HCT116 (cell line): ENCODE data around the gene OPCML.

Experiments used
- CTCF ChIP-seq, 3 experiments: fragments of 200-600 bp in 1 of 3; sonication (generic) in 1 of 3; IDR thresholded peaks in 2 of 3; conservative IDR thresholded peaks in 1 of 3; 2 replicates each; pipeline ENCODE4 v1.5.1; 2012 to 2017; ENCODE audit warnings: low read depth in 2 of 3, low read length in 2 of 3, antibody characterized with exemption in 1 of 3, borderline replicate concordance in 1 of 3, control low read depth in 1 of 3, mild to moderate bottlenecking in 1 of 3, mixed read lengths in 1 of 3, mixed run types in 1 of 3, moderate library complexity in 1 of 3; ENCODE audit not compliant: insufficient read depth in 1 of 3
- EGR1 ChIP-seq: IDR thresholded peaks from 2 replicates; pipeline ENCODE4 v1.6.1; 2012; ENCODE audit warnings: low read depth
- EZH2phosphoT487 ChIP-seq: fragments of 200-600 bp; IDR thresholded peaks from 2 replicates; pipeline ENCODE4 v1.6.1; 2018; ENCODE audit warnings: antibody characterized with exemption, borderline replicate concordance
- MAX ChIP-seq: IDR thresholded peaks from 2 replicates; pipeline ENCODE4 v1.6.1; 2012
- POLR2A ChIP-seq: IDR thresholded peaks from 2 replicates; pipeline ENCODE4 v1.7.0; 2011; ENCODE audit warnings: borderline replicate concordance; ENCODE audit not compliant: insufficient read depth, insufficient read length; ENCODE audit errors: extremely low read depth
- POLR2AphosphoS5 ChIP-seq: IDR thresholded peaks from 2 replicates; pipeline ENCODE4 v1.6.1; 2011; ENCODE audit warnings: mild to moderate bottlenecking, low read depth, low read length, moderate library complexity
- RAD21 ChIP-seq: IDR thresholded peaks from 2 replicates; pipeline ENCODE4 v1.6.1; 2012; ENCODE audit warnings: low read depth, mild to moderate bottlenecking
- REST ChIP-seq: IDR thresholded peaks from 2 replicates; pipeline ENCODE4 v1.6.1; 2012; ENCODE audit warnings: low read depth
- TCF7L2 ChIP-seq: IDR thresholded peaks from 2 replicates; pipeline ENCODE4 v1.7.0; 2011; ENCODE audit warnings: borderline replicate concordance, inconsistent platforms; ENCODE audit not compliant: insufficient read depth, insufficient read length; ENCODE audit errors: extremely low read depth

- TF ChIP-seq POLR2AphosphoS5 (no peak), CTCF (IDR thresholded peaks at IDR 0.05 in 2 of 3, conservative IDR thresholded peaks at IDR 0.05 in 1 of 3; ENCODE audit: borderline replicate concordance in 1 of 3, insufficient read depth in 1 of 3, low read depth in 2 of 3, low read length in 2 of 3) (no peak), RAD21 (no peak), POLR2A (no peak), EGR1 (no peak), TCF7L2 (no peak), EZH2phosphoT487 (no peak), MAX (no peak), REST (no peak)
These were observed 656.1 kb downstream of the OPCML start for GRCh38 chr11:132876239-132876638.
